Measurements from ENCODE around the gene COL6A5. TPM values are rescaled to one million over a fixed set of nuclear protein-coding genes. Genes with fewer than 3 reads are reported as not detected.

COL6A5 gene
- polyA plus RNA-seq, 1 of the 3 experiments (the other 2 are of a cell fraction), result not detected

DNA sequence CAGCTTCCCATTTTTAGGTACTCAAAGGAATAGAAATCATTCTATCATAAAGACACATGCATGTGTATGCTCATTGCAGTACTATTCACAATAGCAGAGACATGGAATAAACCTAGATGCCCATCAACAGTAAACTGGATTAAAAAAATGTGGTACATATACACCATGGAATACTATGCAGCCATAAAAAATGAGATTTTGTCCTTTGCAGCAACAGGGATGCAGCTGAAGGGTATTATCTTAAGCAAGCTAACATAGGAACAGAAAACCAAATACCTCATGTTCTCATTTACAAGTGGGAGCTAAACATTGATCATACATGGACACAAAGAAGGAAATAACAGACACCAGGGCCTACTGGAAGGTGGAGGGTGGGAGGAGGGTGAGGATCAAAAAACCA is 33.1 kb upstream of the COL6A5 start:
- no peak for DNase-seq
- ChIA-PET POLR2A (no interaction called here), CTCF (interaction anchor here (1.1 kb wide), 1 partner anchor 36 kb away, joined by 3 read pairs; no protein-coding TSS in a partner anchor)
- H3K4me2 ChIP-seq, result no peak overlapping the region
- H3K36me3 ChIP-seq (replicated peaks in 1 of 2; ENCODE audit: control insufficient read depth in 1 of 2, insufficient read depth in 2 of 2, low read length in 1 of 2), result no peaks in the 10 kb centered on the region
- no peaks in the 10 kb centered on the region for H3K9me2 ChIP-seq
- H3K27me3 ChIP-seq (ENCODE audit: insufficient read depth), result no peaks in the 10 kb centered on the region
- no peak overlapping the region for H3K27ac ChIP-seq (ENCODE audit: low read depth in 2 of 2, low read length in 1 of 2)
- no peak overlapping the region for H2AFZ ChIP-seq (ENCODE audit: low read depth)
- TF ChIP-seq ELF1 (IDR thresholded peaks at IDR 0.05), result no peak
- no peak for TF ChIP-seq SMC3 (IDR thresholded peaks at IDR 0.05; ENCODE audit: low read depth, low read length)
- no peak for TF ChIP-seq FOSL2 (IDR thresholded peaks at IDR 0.05; ENCODE audit: borderline replicate concordance, low read depth)
- TF ChIP-seq RAD21 (IDR thresholded peaks at IDR 0.05; ENCODE audit: low read length), result no peak
- no peak for TF ChIP-seq TEAD4 (IDR thresholded peaks at IDR 0.05; ENCODE audit: borderline replicate concordance, insufficient read depth)
- TF ChIP-seq FOXJ3 (CRISPR knock-in tag; IDR thresholded peaks at IDR 0.05), result no peak
- TF ChIP-seq RXRA (IDR thresholded peaks at IDR 0.05; ENCODE audit: borderline replicate concordance, low read depth), result no peak
- no peak for TF ChIP-seq POLR2AphosphoS5 (IDR thresholded peaks at IDR 0.05; ENCODE audit: low read depth, low read length)
- no peak for TF ChIP-seq MEF2A (IDR thresholded peaks at IDR 0.05; ENCODE audit: borderline replicate concordance, low read depth)
- no peak for TF ChIP-seq TAF1 (IDR thresholded peaks at IDR 0.05; ENCODE audit: borderline replicate concordance, low read depth, low read length)
- TF ChIP-seq RFX5 (IDR thresholded peaks at IDR 0.05; ENCODE audit: low read length), result no peak
- no peak for TF ChIP-seq TCF12 (IDR thresholded peaks at IDR 0.05)
- TF ChIP-seq, protein P1, sequence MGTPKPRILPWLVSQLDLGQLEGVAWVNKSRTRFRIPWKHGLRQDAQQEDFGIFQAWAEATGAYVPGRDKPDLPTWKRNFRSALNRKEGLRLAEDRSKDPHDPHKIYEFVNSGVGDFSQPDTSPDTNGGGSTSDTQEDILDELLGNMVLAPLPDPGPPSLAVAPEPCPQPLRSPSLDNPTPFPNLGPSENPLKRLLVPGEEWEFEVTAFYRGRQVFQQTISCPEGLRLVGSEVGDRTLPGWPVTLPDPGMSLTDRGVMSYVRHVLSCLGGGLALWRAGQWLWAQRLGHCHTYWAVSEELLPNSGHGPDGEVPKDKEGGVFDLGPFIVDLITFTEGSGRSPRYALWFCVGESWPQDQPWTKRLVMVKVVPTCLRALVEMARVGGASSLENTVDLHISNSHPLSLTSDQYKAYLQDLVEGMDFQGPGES (IDR thresholded peaks at IDR 0.05; ENCODE audit: low read depth, low read length), result no peak
- TF ChIP-seq YY1 (IDR thresholded peaks at IDR 0.05; ENCODE audit: low read depth), result no peak
- TF ChIP-seq, protein P2, sequence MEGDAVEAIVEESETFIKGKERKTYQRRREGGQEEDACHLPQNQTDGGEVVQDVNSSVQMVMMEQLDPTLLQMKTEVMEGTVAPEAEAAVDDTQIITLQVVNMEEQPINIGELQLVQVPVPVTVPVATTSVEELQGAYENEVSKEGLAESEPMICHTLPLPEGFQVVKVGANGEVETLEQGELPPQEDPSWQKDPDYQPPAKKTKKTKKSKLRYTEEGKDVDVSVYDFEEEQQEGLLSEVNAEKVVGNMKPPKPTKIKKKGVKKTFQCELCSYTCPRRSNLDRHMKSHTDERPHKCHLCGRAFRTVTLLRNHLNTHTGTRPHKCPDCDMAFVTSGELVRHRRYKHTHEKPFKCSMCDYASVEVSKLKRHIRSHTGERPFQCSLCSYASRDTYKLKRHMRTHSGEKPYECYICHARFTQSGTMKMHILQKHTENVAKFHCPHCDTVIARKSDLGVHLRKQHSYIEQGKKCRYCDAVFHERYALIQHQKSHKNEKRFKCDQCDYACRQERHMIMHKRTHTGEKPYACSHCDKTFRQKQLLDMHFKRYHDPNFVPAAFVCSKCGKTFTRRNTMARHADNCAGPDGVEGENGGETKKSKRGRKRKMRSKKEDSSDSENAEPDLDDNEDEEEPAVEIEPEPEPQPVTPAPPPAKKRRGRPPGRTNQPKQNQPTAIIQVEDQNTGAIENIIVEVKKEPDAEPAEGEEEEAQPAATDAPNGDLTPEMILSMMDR (IDR thresholded peaks at IDR 0.05), result no peak
- TF ChIP-seq EP300 (IDR thresholded peaks at IDR 0.05; ENCODE audit: borderline replicate concordance in 1 of 2, low read depth in 1 of 2, low read length in 1 of 2), result no peak
- no peak for TF ChIP-seq FOXM1 (IDR thresholded peaks at IDR 0.05; ENCODE audit: low read depth)
- TF ChIP-seq EZH2phosphoT487 (IDR thresholded peaks at IDR 0.05; ENCODE audit: borderline replicate concordance, low read depth), result no peak
- TF ChIP-seq RCOR1 (IDR thresholded peaks at IDR 0.05; ENCODE audit: low read length), result no peak
- H3K9me3 ChIP-seq, result no peaks in the 10 kb centered on the region
- no peak overlapping the region for H3K4me3 ChIP-seq (ENCODE audit: low read depth in 2 of 2, low read length in 1 of 2)
- no peaks in the 10 kb centered on the region for H3K79me2 ChIP-seq (ENCODE audit: insufficient read depth)
- H3K9ac ChIP-seq, result no peak overlapping the region
- no peaks in the 10 kb centered on the region for H4K20me1 ChIP-seq (ENCODE audit: insufficient read depth)
- no peaks in the 10 kb centered on the region for H3K4me1 ChIP-seq (ENCODE audit: control insufficient read depth in 1 of 2, insufficient read depth in 2 of 2, low read depth in 1 of 2, low read length in 1 of 2)
- no peaks in the 10 kb centered on the region for H3F3A ChIP-seq (replicated peaks; ENCODE audit: insufficient read depth)

Measured in SK-N-SH (cell line).